GM12875 (cell line): ENCODE data around the gene SIRPB2.

Experiments used
- H3K4me3 ChIP-seq: one replicate; pipeline ENCODE4 v1.5.1; 2011; ENCODE audit warnings: low read depth, low read length, control low read depth
- CTCF ChIP-seq: IDR thresholded peaks from 2 replicates; pipeline ENCODE4 v1.5.1; 2011; ENCODE audit warnings: low read depth, mild to moderate bottlenecking, control low read depth, inconsistent platforms, low read length, moderate library complexity, borderline replicate concordance; ENCODE audit not compliant: insufficient read depth

The SIRPB2 gene

GRCh38 chr20:1472556-1473245 lies 18.5 kb downstream of the SIRPB2 start:
- TF ChIP-seq CTCF = no peak

GRCh38 chr20:1471242-1471641 lies 20.0 kb downstream of the SIRPB2 start:
- no peak for TF ChIP-seq CTCF

More at GRCh38 chr20:1472556-1473245, 18.5 kb downstream of the SIRPB2 start:
- no peak overlapping the region for H3K4me3 ChIP-seq

GRCh38 chr20:1469925-1470571 lies 21.2 kb downstream of the SIRPB2 start:
- peak; percentile 75 for TF ChIP-seq CTCF
- H3K4me3 ChIP-seq = no peak overlapping the region

More at GRCh38 chr20:1471242-1471641, 20.0 kb downstream of the SIRPB2 start:
- H3K4me3 ChIP-seq = no peak overlapping the region

- no peak overlapping the region for H3K4me3 ChIP-seq
Observed at GRCh38 chr20:1469306-1469905, 21.8 kb downstream of the SIRPB2 start.

GRCh38 chr20:1468117-1468624 lies 23.0 kb downstream of the SIRPB2 start:
- H3K4me3 ChIP-seq = no peak overlapping the region
- no peak for TF ChIP-seq CTCF

More at GRCh38 chr20:1469306-1469905, 21.8 kb downstream of the SIRPB2 start:
- TF ChIP-seq CTCF = no peak

- H3K4me3 ChIP-seq = no peak overlapping the region
- TF ChIP-seq CTCF = no peak
Observed at GRCh38 chr20:1467355-1468116, 23.7 kb downstream of the SIRPB2 start.
